AG09319 (cell line): ENCODE results near the gene TNS4.

Experiments
- DNase-seq: peaks from one replicate; pipeline ENCODE4 v3.0.0-alpha.2; 2010; ENCODE audit warnings: low read depth; ENCODE audit errors: extremely low read depth
- CTCF ChIP-seq: IDR thresholded peaks from 2 replicates; pipeline ENCODE4 v1.5.1; 2011; ENCODE audit warnings: low read depth, mild to moderate bottlenecking, inconsistent platforms, low read length, moderate library complexity

The TNS4 gene

DNA sequence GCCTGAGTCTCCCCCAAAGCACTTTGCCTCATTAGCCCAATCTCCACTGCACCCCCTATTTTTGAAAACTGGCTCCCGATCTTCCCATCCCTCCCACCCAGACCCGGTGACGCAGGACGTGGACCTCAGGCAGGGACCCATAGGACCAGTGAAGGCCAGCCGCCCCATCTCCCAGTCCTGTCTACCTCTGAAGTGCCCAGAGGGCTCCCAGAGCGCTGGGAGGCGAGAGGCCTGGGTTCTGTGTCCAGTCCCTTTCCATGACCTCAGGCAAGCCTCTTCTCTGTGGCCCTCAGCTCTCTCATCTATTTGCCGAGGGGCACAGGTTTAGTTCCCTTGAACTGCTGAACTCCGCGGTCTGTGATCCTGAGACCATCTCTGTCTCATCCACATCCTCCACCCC, 714 bp downstream of the TNS4 start:
- DNase-seq: no peak
- no peak for TF ChIP-seq CTCF

DNA sequence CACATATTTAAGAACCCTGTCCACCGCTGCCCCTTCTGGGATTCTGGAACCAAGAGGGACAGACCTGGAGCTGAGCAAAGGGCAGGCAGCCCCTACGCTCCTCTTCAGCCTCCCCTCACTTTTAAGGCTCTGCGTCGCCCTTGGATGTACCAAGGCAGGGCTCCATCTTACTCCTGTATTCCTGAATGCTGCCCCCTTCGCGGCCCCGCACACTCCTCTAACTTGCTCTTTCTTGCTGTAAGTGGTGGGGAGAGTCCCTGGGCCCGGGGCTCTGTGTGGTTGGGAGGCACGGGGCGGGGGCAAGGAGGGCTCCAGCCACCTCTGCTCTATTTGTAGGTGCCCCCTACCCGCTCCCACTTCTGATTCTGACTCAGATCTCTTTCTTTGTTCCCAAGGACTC, 1.2 kb downstream of the TNS4 start:
- no peak for TF ChIP-seq CTCF
- DNase-seq: no peak

DNA sequence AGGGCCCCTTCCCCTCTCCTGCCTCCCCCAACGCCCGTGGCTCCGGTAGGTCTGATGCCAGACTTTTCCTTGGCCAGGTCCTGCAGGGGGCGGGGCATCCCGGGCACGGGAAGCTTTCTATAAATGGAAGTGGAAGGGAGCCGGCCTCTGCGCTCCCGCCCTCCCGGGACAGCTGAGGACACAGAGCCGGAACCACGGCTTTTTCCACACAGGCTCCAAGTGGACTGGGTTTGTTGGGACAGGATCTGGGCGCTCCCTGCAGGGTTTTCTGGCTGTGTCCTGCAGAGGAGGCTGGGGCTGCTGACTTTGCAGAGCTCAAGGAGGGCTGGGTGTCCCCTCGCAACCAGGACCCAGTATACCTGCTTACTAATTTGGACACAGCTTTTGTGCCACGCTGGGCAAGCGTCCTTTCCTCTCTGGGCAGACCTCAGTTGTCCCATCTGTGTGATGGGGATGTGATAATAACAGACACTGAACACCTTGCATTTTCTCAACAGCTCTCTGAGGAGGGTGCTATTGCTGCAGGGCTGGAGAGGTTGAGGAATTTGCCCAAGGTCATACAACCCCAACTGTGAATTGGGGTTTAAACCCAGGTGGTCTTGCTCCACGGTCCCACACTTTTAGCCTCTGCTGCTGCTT, 1.8 kb downstream of the TNS4 start:
- DNase-seq: no peak
- TF ChIP-seq CTCF: 0 out of 2 replicates have a peak, but pooled peaks have one; percentile 2

- DNase-seq: no peak
Observed at GRCh38 chr17:40498281-40499084, 2.9 kb downstream of the TNS4 start.

DNA sequence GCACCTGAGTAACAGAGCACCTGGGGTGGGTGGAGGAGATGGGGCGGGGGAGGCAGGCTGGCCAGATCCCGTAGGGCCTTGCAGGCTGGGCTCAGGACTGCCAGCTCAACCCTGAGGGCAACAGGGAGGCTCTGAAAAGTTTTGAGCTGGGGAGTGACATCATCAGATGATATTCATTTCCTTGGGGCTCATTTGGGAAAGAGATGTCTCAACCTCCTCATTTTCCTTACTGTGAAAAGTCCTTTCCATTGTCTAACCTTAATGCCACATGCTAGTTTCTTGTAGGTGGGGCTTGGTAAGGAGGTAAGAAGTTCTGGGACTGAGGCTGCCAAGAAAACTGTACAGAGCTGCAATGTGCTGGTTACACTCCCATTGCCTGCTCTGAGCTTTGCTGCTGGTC, 3.7 kb downstream of the TNS4 start:
- no peak for DNase-seq
- no peak for TF ChIP-seq CTCF

More at GRCh38 chr17:40498281-40499084, 2.9 kb downstream of the TNS4 start:
- no peak for TF ChIP-seq CTCF

GRCh38 chr17:40496634-40497420, 4.6 kb downstream of the TNS4 start:
- no peak for TF ChIP-seq CTCF
- no peak for DNase-seq

GRCh38 chr17:40496170-40496569, 5.3 kb downstream of the TNS4 start:
- no peak for TF ChIP-seq CTCF
- no peak for DNase-seq
